ENCODE data around the gene SOX30.

SOX30 gene

GRCh38 chr5:157665467-157666070, 13.3 kb upstream of the SOX30 start:
- DNase-seq (ENCODE audit: extremely low read depth in 1 of 2, low read depth in 1 of 2) = no peak

GRCh38 chr5:157659868-157660660, 7.8 kb upstream of the SOX30 start:
- no peak for DNase-seq (ENCODE audit: extremely low read depth in 1 of 2, low read depth in 1 of 2)

GRCh38 chr5:157658893-157659292, 6.7 kb upstream of the SOX30 start:
- DNase-seq (ENCODE audit: extremely low read depth in 1 of 2, low read depth in 1 of 2) = no peak

GRCh38 chr5:157657516-157657915, 5.3 kb upstream of the SOX30 start:
- no peak for DNase-seq (ENCODE audit: extremely low read depth in 1 of 2, low read depth in 1 of 2)

- DNase-seq (ENCODE audit: extremely low read depth in 1 of 2, low read depth in 1 of 2) = peak; percentile 44 to 66
These were observed 438 bp downstream of the SOX30 start for GRCh38 chr5:157651623-157652376.

- no peak for DNase-seq (ENCODE audit: extremely low read depth in 1 of 2, low read depth in 1 of 2)
These were observed 1.1 kb downstream of the SOX30 start for GRCh38 chr5:157650991-157651611.

GRCh38 chr5:157649101-157649500, 3.1 kb downstream of the SOX30 start:
- no peak for DNase-seq (ENCODE audit: extremely low read depth in 1 of 2, low read depth in 1 of 2)

- no peak for DNase-seq (ENCODE audit: extremely low read depth in 1 of 2, low read depth in 1 of 2)
These were observed 3.8 kb downstream of the SOX30 start for GRCh38 chr5:157648275-157648990.

- no peak for DNase-seq (ENCODE audit: extremely low read depth in 1 of 2, low read depth in 1 of 2)
These were observed 11.7 kb downstream of the SOX30 start for GRCh38 chr5:157640406-157641066.

GRCh38 chr5:157630341-157630740, 21.9 kb downstream of the SOX30 start:
- DNase-seq (ENCODE audit: extremely low read depth in 1 of 2, low read depth in 1 of 2) = no peak

- no peak for DNase-seq (ENCODE audit: extremely low read depth in 1 of 2, low read depth in 1 of 2)
These were observed 25.4 kb downstream of the SOX30 start for GRCh38 chr5:157626831-157627230.

- no peak for DNase-seq (ENCODE audit: extremely low read depth in 1 of 2, low read depth in 1 of 2)
These were observed 28.1 kb downstream of the SOX30 start for GRCh38 chr5:157624144-157624543.

GRCh38 chr5:157620776-157621175, 31.5 kb downstream of the SOX30 start:
- DNase-seq (ENCODE audit: extremely low read depth in 1 of 2, low read depth in 1 of 2) = no peak

GRCh38 chr5:157618191-157618765, 34.0 kb downstream of the SOX30 start:
- no peak for DNase-seq (ENCODE audit: extremely low read depth in 1 of 2, low read depth in 1 of 2)

GRCh38 chr5:157616785-157617184, 35.5 kb downstream of the SOX30 start:
- no peak for DNase-seq (ENCODE audit: extremely low read depth in 1 of 2, low read depth in 1 of 2)

- DNase-seq (ENCODE audit: extremely low read depth in 1 of 2, low read depth in 1 of 2) = no peak
These were observed 38.6 kb downstream of the SOX30 start for GRCh38 chr5:157613385-157614245.

- no peak for DNase-seq (ENCODE audit: extremely low read depth in 1 of 2, low read depth in 1 of 2)
These were observed 39.7 kb downstream of the SOX30 start for GRCh38 chr5:157612581-157612980.

GRCh38 chr5:157611571-157612476, 40.4 kb downstream of the SOX30 start:
- no peak for DNase-seq (ENCODE audit: extremely low read depth in 1 of 2, low read depth in 1 of 2)
